HepG2 (cell line): ENCODE measurements around the gene SOX13. TPM values are rescaled to one million over a fixed set of nuclear protein-coding genes. Genes with fewer than 3 reads are reported as not detected.

Experiments used
- ATAC-seq: fragments of 200-7000 bp; cut with Tn5 transposase; 3 replicates; pipeline ENCODE4 v1.9.1; 2020; ENCODE audit warnings: mild to moderate bottlenecking, moderate library complexity
- BruUV-seq: library from RNA; stranded (reverse); fragments of 400-500 nt; replicated peaks from 2 replicates; lab custom pipeline; 2021; lab: Mats Ljungman, UMichigan
- CTCF ChIA-PET: fragments of 300-600 bp; formaldehyde crosslinking; extraction: SDS; loops from one replicate; lab custom pipeline; 2021; ENCODE audit warnings: low total read pairs, inconsistent platforms, low intra/inter-chr PET ratio; lab: Yijun Ruan, JAX
- POLR2A ChIA-PET: fragments of 350-600 bp; sonication (Branson Sonifier 250); formaldehyde crosslinking; loops from one replicate; lab custom pipeline; 2020; ENCODE audit warnings: antibody characterized with exemption, inconsistent platforms; lab: Yijun Ruan, JAX
- DNase-seq: peaks from one replicate; pipeline ENCODE4 v3.0.0-alpha.2; 2015; ENCODE audit warnings: low spot score
- FAIRE-seq: peaks from 3 replicates; lab custom pipeline; 2011; peaks lifted over from hg19 to GRCh38; lab: Jason Lieb, UNC
- H2AFZ ChIP-seq: one replicate; pipeline ENCODE4 v1.6.1; 2011; ENCODE audit warnings: low read length, inconsistent platforms
- H3K27ac ChIP-seq: fragments of 300-600 bp; 3 replicates; pipeline ENCODE4 v1.8.0; 2011; ENCODE audit warnings: mixed run types, mild to moderate bottlenecking, mixed read lengths, low read length, inconsistent platforms; ENCODE audit not compliant: insufficient read depth; ENCODE audit errors: extremely low read length
- H3K27me3 ChIP-seq, 2 experiments: fragments of 200-600 bp in 1 of 2; 2 replicates in 1 of 2; 3 replicates in 1 of 2; pipeline versions ENCODE4 v1.6.0 to v1.8.0; 2011; ENCODE audit warnings: low read length in 2 of 2, mild to moderate bottlenecking in 2 of 2, moderate library complexity in 2 of 2, inconsistent platforms in 1 of 2; ENCODE audit not compliant: insufficient read depth in 2 of 2, control insufficient read depth in 1 of 2
- H3K36me3 ChIP-seq, 2 experiments: fragments of 200-600 bp in 1 of 2; replicated peaks in 1 of 2; 2 replicates in 1 of 2; 3 replicates in 1 of 2; pipeline versions ENCODE4 v1.5.1 to v1.8.0; 2011; ENCODE audit warnings: low read length in 2 of 2, inconsistent platforms in 1 of 2; ENCODE audit not compliant: insufficient read depth in 2 of 2, control insufficient read depth in 1 of 2
- H3K4me1 ChIP-seq: 2 replicates; pipeline ENCODE4 v1.5.1; 2012; ENCODE audit warnings: low read length, inconsistent platforms; ENCODE audit not compliant: insufficient read depth
- H3K4me2 ChIP-seq: 2 replicates; pipeline ENCODE4 v1.6.0; 2011; ENCODE audit warnings: low read depth, low read length, inconsistent platforms
- H3K4me3 ChIP-seq, 3 experiments: fragments of 200-600 bp in 1 of 3; sonication (generic), shearing (Covaris generic) in 1 of 3; replicated peaks in 1 of 3; 2 replicates each; pipeline ENCODE4 v1.5.1; 2011 to 2016; ENCODE audit warnings: low read length in 3 of 3, inconsistent platforms in 2 of 3, low read depth in 2 of 3, mild to moderate bottlenecking in 2 of 3, control low read depth in 1 of 3, mixed read lengths in 1 of 3; ENCODE audit not compliant: insufficient read depth in 1 of 3
- H3K79me2 ChIP-seq: one replicate; pipeline ENCODE4 v1.6.1; 2011; ENCODE audit warnings: low read length, inconsistent platforms; ENCODE audit not compliant: insufficient read depth
- H3K9ac ChIP-seq: 2 replicates; pipeline ENCODE4 v1.6.0; 2011; ENCODE audit warnings: mild to moderate bottlenecking, low read depth, low read length, inconsistent platforms; ENCODE audit not compliant: insufficient read depth
- H3K9me3 ChIP-seq: 2 replicates; pipeline ENCODE4 v1.5.1; 2012; ENCODE audit warnings: mild to moderate bottlenecking, low read length
- H4K20me1 ChIP-seq: 2 replicates; pipeline ENCODE4 v1.6.0; 2011; ENCODE audit warnings: inconsistent platforms, mild to moderate bottlenecking, low read length, moderate library complexity; ENCODE audit not compliant: insufficient read depth
- ATRX ChIP-seq: sonication (generic); formaldehyde crosslinking; IDR thresholded peaks from 2 replicates; pipeline ENCODE4 v1.4.0; 2020; ENCODE audit warnings: missing genetic modification reagents, borderline replicate concordance
- DNMT1 ChIP-seq: sonication (generic); formaldehyde crosslinking; IDR thresholded peaks from 2 replicates; pipeline ENCODE4 v1.5.1; 2020; ENCODE audit warnings: mild to moderate bottlenecking, missing genetic modification reagents
- GMEB1 ChIP-seq: sonication (generic); formaldehyde crosslinking; IDR thresholded peaks from 2 replicates; pipeline ENCODE4 v1.5.1; 2020; ENCODE audit warnings: missing genetic modification reagents, mild to moderate bottlenecking, borderline replicate concordance
- HNRNPL ChIP-seq: fragments of 200-400 bp; formaldehyde crosslinking; IDR thresholded peaks from 2 replicates; pipeline ENCODE4 v1.6.1; 2017; ENCODE audit warnings: mild to moderate bottlenecking, low read depth, low read length
- HNRNPLL ChIP-seq: fragments of 200-400 bp; formaldehyde crosslinking; IDR thresholded peaks from 2 replicates; pipeline ENCODE4 v1.6.1; 2017; ENCODE audit warnings: mild to moderate bottlenecking, low read depth, low read length; ENCODE audit not compliant: poor library complexity, severe bottlenecking
- MYNN ChIP-seq: sonication (generic); formaldehyde crosslinking; IDR thresholded peaks from 2 replicates; pipeline ENCODE4 v1.4.0; 2020; ENCODE audit warnings: mild to moderate bottlenecking, low read depth, missing genetic modification reagents
- PHF8 ChIP-seq: sonication (generic); formaldehyde crosslinking; IDR thresholded peaks from 2 replicates; pipeline ENCODE4 v1.5.0; 2020; ENCODE audit warnings: missing genetic modification reagents
- TRAFD1 ChIP-seq: sonication (generic); formaldehyde crosslinking; IDR thresholded peaks from 2 replicates; pipeline ENCODE4 v1.5.1; 2020; ENCODE audit warnings: missing genetic modification reagents, mild to moderate bottlenecking, borderline replicate concordance
- ZFP90 ChIP-seq: sonication (generic); formaldehyde crosslinking; IDR thresholded peaks from 2 replicates; pipeline ENCODE4 v1.8.0; 2022; ENCODE audit warnings: missing genetic modification reagents, mild to moderate bottlenecking, inconsistent platforms, borderline replicate concordance
- ZNF138 ChIP-seq: sonication (generic); formaldehyde crosslinking; IDR thresholded peaks from 2 replicates; pipeline ENCODE4 v1.5.0; 2020; ENCODE audit warnings: mild to moderate bottlenecking, low read depth, missing genetic modification reagents
- ZNF687 ChIP-seq: sonication (generic); formaldehyde crosslinking; IDR thresholded peaks from 2 replicates; pipeline ENCODE4 v1.5.1; 2020; ENCODE audit warnings: mild to moderate bottlenecking, missing genetic modification reagents, moderate library complexity
- ZNF800 ChIP-seq: sonication (generic); formaldehyde crosslinking; IDR thresholded peaks from 2 replicates; pipeline ENCODE4 v1.4.0; 2020; ENCODE audit warnings: missing genetic modification reagents
- WGBS: methylation state at CpG from one replicate; pipeline ENCODE4 v1.1.6; 2017; ENCODE audit warnings: low lambda C conversion rate; 5-methylcytosine and 5-hydroxymethylcytosine counted together
- in situ Hi-C: cut with HindIII; loops from 2 replicates; pipeline ENCODE4 v1.10.0; 2017; ENCODE audit warnings: low pct_unique_long_range_greater_than_20kb; ENCODE audit not compliant: extremely low pct_ligation_motif_present
- intact Hi-C: fragments of 100-400 bp; cut with micrococcal nuclease; formaldehyde crosslinking; loops from one replicate; pipeline ENCODE4 v1.10.0; 2022; ENCODE audit not compliant: unreplicated experiment
- polyA plus RNA-seq, 8 experiments: library from polyadenylated mRNA; depleted of rRNA in 3 of 8; stranded (reverse) in 7 of 8; unstranded in 1 of 8; fragments of >200 nt; fragmentation: Illumina TruSeq in 4 of 8; extraction: Trizol in 4 of 8; gene quantifications; 2 replicates each; pipeline versions ENCODE4 v1.2.1 to v1.2.3, GENCODE V29; 2011 to 2016; ENCODE audit warnings: low read depth in 4 of 8, missing spikeins in 1 of 8, mixed read lengths in 1 of 8; ENCODE audit not compliant: insufficient read depth in 1 of 8
- total RNA-seq, 5 experiments: library from RNA; depleted of rRNA; stranded (reverse); fragments of >200 nt; fragmentation: Illumina TruSeq; extraction: Trizol; gene quantifications; 2 replicates each; pipeline ENCODE4 v1.2.3, GENCODE V29; 2016; ENCODE audit warnings: low read depth in 1 of 5

The SOX13 gene
- total and polyA plus RNA-seq, 2 of the 13 experiments (the other 11 are each of a cell fraction or from before 2014, with no cell fraction given): 13.3 to 15.8 TPM

GRCh38 chr1:204150702-204151551, 78.0 kb downstream of the SOX13 start:
- in situ Hi-C loops: no loop called here
- Histone ChIP-seq H3K9me3 (no peaks in the 10 kb centered on the region), H2AFZ (no peak overlapping the region), H4K20me1 (no peaks in the 10 kb centered on the region), H3K4me3 (peak overlapping the region; percentile 61 to 82 (median 72)), H3K27ac (peak overlapping the region; percentile 38), H3K9ac (peak overlapping the region; percentile 63), H3K4me2 (peak overlapping the region; percentile 77), H3K4me1 (peaks cover 54% of the 10 kb centered on the region), H3K27me3 (no peaks in the 10 kb centered on the region; a peak in 1 of 5 replicates), H3K79me2 (no peaks in the 10 kb centered on the region), H3K36me3 (no peaks in the 10 kb centered on the region)
- FAIRE-seq (no peak), DNase-seq (no peak), ATAC-seq (peak; percentile 20)
- 44% methylated on average over 18 of the region's 33 CpGs for WGBS
- BruUV-seq: no TSS peak
- intact Hi-C loops: loop anchor here (10.0 kb wide), 1 partner anchor 224 kb away; no protein-coding TSS in a partner anchor
- ChIA-PET CTCF (no interaction called here), POLR2A (interaction anchor here (0.8 to 1.9 kb wide), 8 partner anchors 8 to 365 kb away, joined by 3 to 8 read pairs (median 4); partner anchors contain the start of genes GOLT1A, MDM4 and SNRPE)
- TF ChIP-seq DNMT1 (CRISPR knock-in tag) (no peak), HNRNPLL (peak; percentile 43), TRAFD1 (CRISPR knock-in tag) (no peak), ZNF138 (CRISPR knock-in tag) (no peak), ATRX (CRISPR knock-in tag) (no peak), GMEB1 (CRISPR knock-in tag) (no peak), MYNN (CRISPR knock-in tag) (peak; percentile 94; the same call in 1 of the 2 replicates), ZNF800 (CRISPR knock-in tag) (0 out of 2 replicates have a peak, but pooled peaks have one; percentile 36), ZNF687 (CRISPR knock-in tag) (0 out of 2 replicates have a peak, but pooled peaks have one; percentile 47), HNRNPL (peak; percentile 74; the same call in 1 of the 2 replicates), ZFP90 (0 out of 2 replicates have a peak, but pooled peaks have one; percentile 24), PHF8 (CRISPR knock-in tag) (no peak; the same call in 1 of the 2 replicates)
